Measurements from ENCODE around the gene ZNF487. TPM values are rescaled to one million over a fixed set of nuclear protein-coding genes. Genes with fewer than 3 reads are reported as not detected.
"Not testable (repeated sequence)": the region's sequence is repeated elsewhere in the genome, so short reads cannot be mapped to it uniquely, and the experiment has no call there.

The ZNF487 gene
- total RNA-seq, 1 donor from 2014 or later = 3.9 TPM

DNA sequence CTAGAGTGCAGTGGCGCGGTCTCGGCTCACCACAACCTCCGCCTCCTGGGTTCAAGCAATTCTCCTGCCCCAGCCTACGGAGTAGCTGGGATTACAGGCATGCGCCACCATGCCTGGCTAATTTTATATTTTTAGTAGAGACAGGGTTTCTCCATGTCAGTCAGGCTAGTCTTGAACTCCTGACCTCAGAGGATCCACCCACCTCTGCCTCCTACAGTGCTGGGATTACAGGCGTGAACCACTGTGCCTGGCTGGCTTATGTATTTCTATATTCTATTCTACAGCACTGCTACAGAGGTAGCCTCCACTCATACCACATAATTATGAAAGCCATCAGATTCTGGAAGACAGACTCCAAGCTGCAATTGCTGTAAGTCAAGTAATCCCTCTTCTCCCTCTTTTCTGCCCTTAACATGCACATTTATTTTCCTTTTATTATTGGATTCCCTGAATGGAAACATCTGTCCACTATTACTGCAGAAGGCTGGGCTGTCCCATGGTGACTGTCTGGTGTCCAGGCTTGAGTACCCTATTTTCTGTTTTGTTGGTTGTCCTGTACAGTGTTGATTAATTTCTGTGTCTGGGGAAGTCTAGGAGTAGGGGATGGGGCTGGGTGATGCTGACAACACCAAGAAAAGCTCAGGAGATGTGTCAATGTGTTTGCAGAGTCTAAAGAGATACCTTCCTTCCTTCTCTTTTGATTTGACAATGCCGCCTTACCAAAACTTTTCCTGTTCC, 5.8 kb upstream of the ZNF487 start:
- Histone ChIP-seq H3K4me3 (no peak overlapping the region), H3K36me3 (no peaks in the 10 kb centered on the region), H3K4me1 (peaks cover 0 to 3% of the 10 kb centered on the region in 2 donors), H3K9me3 (no peaks in the 10 kb centered on the region), H3K27me3 (no peaks in the 10 kb centered on the region), H3K27ac (no peak overlapping the region)
- intact Hi-C loops (cut with DNase I) = no loop called here
- TF ChIP-seq, protein P1, sequence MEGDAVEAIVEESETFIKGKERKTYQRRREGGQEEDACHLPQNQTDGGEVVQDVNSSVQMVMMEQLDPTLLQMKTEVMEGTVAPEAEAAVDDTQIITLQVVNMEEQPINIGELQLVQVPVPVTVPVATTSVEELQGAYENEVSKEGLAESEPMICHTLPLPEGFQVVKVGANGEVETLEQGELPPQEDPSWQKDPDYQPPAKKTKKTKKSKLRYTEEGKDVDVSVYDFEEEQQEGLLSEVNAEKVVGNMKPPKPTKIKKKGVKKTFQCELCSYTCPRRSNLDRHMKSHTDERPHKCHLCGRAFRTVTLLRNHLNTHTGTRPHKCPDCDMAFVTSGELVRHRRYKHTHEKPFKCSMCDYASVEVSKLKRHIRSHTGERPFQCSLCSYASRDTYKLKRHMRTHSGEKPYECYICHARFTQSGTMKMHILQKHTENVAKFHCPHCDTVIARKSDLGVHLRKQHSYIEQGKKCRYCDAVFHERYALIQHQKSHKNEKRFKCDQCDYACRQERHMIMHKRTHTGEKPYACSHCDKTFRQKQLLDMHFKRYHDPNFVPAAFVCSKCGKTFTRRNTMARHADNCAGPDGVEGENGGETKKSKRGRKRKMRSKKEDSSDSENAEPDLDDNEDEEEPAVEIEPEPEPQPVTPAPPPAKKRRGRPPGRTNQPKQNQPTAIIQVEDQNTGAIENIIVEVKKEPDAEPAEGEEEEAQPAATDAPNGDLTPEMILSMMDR (IDR thresholded peaks at IDR 0.05) = no peak
- DNase-seq (ENCODE audit: low spot score in 2 of 2) = no peak

DNA sequence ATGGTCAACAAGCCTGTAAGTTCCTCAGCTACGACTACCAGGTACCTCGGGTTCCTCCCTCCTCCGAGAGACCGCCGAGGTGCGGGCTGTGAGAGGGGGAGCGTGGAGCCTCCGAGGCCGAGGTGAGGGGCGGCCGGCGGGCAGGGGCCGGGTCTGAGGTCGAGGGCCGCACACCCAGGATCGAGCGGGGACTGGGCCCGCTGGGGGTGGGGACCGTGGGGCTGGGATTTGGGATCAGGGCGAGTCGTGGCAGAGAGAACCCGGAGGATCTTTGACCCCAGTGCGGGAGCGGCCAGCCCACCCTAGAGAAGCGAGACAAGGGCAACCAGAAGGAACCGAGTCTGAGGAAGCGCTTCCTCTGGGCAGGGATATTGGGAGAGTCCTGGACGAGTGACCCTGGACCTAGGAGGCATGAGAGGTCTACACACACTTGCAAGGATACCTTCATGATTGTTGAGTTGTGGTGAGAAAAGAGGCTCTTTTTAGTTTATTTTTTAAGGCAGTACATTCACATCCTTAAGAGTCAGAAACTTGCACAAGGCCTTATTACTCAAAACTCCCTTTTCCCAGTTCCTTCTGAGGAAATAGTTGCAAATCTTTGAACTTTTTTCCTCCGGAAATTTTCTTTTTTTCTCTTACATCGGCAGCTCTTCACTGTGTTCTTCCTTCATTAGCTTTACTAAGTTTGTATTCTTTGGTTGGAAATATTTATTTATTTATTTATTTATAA, 395 bp downstream of the ZNF487 start:
- Histone ChIP-seq H3K4me3 (peak overlapping the region; percentile 77), H3K27me3 (no peaks in the 10 kb centered on the region), H3K36me3 (no peaks in the 10 kb centered on the region), H3K4me1 (peaks cover 0 to 12% of the 10 kb centered on the region in 2 donors), H3K9me3 (no peaks in the 10 kb centered on the region), H3K27ac (peak overlapping the region; percentile 92 to 97)
- intact Hi-C loops (cut with DNase I) = loop anchor here (2.0 kb wide), 1 partner anchor 41 kb away; no protein-coding TSS in a partner anchor
- no peak for DNase-seq (ENCODE audit: low spot score in 2 of 2)
- TF ChIP-seq, protein P1 (IDR thresholded peaks at IDR 0.05) = no peak

DNA sequence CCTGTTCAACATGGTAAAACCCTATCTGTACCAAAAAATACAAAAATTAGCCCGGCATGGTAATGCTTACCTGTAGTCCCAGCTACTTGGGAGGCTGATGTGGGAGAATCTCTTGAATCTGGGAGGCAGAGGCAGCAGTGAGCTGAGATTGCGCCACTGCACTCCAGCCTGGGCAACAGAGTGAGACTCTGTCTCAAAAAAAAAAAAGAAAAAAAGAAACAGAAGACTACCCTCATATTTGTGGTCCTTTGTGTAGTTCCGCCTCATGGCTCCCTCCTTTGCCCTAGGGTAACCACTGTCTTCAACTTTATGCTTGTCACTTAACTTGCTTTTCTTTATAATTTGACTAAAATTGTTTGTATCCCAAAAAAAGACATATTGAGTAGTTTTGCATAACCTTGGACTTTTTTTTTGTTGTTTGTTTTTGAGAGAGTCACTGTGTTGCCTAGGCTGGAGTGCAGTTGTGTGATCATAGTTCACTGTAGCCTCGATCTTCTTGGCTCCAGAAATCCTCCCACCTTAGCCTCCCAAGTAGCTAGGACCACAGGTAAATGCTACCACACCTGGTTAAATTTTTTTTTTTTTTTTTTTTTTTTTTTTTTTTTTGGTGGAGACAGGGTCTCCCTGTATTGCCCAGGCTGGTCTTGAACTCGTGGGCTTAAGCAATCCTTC, 3.7 kb downstream of the ZNF487 start:
- DNase-seq (ENCODE audit: low spot score in 2 of 2) = no peak
- TF ChIP-seq, protein P1 (IDR thresholded peaks at IDR 0.05) = no peak
- H3K27ac ChIP-seq = no peak overlapping the region
- no peaks in the 10 kb centered on the region for H3K27me3 ChIP-seq
- intact Hi-C loops (cut with DNase I) = no loop called here
- peaks cover 0 to 9% of the 10 kb centered on the region in 2 donors for H3K4me1 ChIP-seq
- H3K9me3 ChIP-seq = no peaks in the 10 kb centered on the region
- no peaks in the 10 kb centered on the region for H3K36me3 ChIP-seq
- no peak overlapping the region for H3K4me3 ChIP-seq

DNA sequence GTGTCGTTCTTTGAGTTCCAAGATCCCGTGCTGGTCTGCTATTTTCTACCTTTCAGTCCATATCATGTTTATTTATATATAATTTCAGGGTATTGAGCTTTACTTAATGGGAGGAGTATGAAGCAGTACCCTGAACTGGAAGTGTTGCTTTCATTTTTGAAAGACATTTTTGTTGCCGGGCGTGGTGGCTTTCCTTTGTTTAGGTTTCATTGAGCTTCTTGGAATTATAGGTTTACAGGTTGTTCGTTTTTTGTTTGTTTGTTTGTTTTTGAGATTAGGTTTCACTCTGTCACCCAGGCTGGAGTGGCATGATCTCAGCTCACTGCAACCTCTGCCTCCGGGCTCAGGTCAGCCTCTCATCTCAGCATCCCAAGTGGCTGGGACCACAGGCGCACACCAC, 7.4 kb downstream of the ZNF487 start:
- Histone ChIP-seq H3K4me3 (no peak overlapping the region), H3K27me3 (no peaks in the 10 kb centered on the region), H3K36me3 (no peaks in the 10 kb centered on the region), H3K27ac (no peak overlapping the region), H3K9me3 (no peaks in the 10 kb centered on the region), H3K4me1 (no peaks in the 10 kb centered on the region)
- intact Hi-C loops (cut with DNase I) = no loop called here
- TF ChIP-seq, protein P1 (IDR thresholded peaks at IDR 0.05) = no peak
- DNase-seq (ENCODE audit: low spot score in 2 of 2) = no peak

DNA sequence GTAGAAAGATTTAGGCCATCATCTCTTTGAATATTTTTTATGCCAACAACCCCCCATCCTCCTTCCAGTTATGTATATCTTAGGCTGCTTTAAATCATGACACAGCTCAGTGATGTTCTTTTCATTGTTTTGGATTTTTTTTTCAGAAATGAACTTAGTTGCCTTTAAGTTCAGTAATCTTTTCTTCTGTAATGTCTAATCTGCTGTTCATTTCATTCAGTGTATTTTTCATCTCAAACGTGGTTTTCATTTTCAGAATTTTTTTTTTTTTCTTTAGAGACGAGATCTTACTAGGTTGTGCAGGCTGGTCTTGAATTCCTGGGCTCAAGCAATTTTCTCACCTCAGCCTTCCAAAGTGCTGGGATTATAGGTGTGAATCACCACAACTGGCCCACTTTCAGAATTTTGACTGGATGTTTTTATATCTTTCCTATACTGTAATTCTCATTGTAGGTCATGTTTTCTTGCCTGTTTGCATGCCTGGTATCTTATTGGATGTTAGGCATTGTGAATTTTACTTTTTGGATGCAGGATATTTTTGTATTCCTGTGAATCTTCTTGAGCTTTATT, 8.1 kb downstream of the ZNF487 start:
- Histone ChIP-seq H3K27ac (no peak overlapping the region), H3K4me1 (no peaks in the 10 kb centered on the region), H3K4me3 (no peak overlapping the region), H3K36me3 (no peaks in the 10 kb centered on the region), H3K27me3 (no peaks in the 10 kb centered on the region), H3K9me3 (no peaks in the 10 kb centered on the region)
- no peak for DNase-seq (ENCODE audit: low spot score in 2 of 2)
- TF ChIP-seq, protein P1 (IDR thresholded peaks at IDR 0.05) = no peak
- intact Hi-C loops (cut with DNase I) = no loop called here

DNA sequence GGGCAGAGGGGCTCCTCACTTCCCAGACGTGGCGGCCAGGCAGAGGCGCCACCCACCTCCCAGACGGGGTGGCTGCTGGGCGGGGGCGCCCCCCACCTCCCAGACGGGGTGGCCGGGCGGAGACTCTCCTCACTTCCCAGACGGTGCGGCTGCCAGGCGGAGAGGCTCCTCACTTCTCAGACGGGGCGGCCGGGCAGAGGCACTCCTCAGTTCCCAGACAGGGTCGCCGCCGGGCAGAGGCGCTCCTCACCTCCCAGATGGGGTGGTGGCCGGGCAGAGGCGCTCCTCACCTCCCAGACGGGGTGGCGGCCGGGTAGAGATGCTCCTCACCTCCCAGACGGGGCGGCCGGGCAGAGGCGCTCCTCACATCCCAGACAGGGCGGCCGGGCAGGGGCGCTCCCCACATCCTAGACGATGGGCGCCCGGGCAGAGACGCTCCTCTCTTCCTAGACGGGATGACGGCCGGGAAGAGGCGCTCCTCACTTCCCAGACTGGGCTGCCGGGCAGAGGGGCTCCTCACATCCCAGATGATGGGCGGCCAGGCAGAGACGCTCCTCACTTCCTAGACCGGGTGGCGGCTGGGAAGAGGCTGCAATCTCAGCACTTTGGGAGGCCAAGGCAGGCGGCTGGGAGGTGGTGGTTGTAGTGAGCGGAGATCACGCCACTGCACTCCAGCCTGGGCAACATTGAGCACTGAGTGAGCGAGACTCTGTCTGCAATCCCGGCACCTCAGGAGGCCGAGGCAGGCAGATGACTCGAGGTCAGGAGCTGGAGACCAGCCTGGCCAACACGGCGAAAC, 9.5 kb downstream of the ZNF487 start:
- DNase-seq (ENCODE audit: low spot score in 2 of 2); H3K36me3 ChIP-seq; H3K27ac ChIP-seq; H3K4me1 ChIP-seq; intact Hi-C loops (cut with DNase I); H3K27me3 ChIP-seq; H3K4me3 ChIP-seq; H3K9me3 ChIP-seq: not testable (repeated sequence)

Data from ascending aorta (tissue), 2 donors.